Stimulated activated CD8-positive, alpha-beta memory T cell treated with anti-CD3 and anti-CD28 coated beads, Interleukin-4, amount 100 ng/mL, for 24 hours (primary cell): ENCODE data around the gene TRPC4AP.
"Not testable (repeated sequence)": the region's sequence is repeated elsewhere in the genome, so short reads cannot be mapped to it uniquely, and the experiment has no call there.

Experiments used
- DNase-seq: peaks from one replicate; pipeline ENCODE4 v3.0.0-alpha.2; 2020; ENCODE audit warnings: low read depth

The TRPC4AP gene

GRCh38 chr20:35101620-35102019 is 9.0 kb upstream of the TRPC4AP start:
- no peak for DNase-seq

- no peak for DNase-seq
These were observed 769 bp upstream of the TRPC4AP start for GRCh38 chr20:35093267-35093884.

GRCh38 chr20:35091816-35092523 is 637 bp downstream of the TRPC4AP start:
- no peak for DNase-seq

DNA sequence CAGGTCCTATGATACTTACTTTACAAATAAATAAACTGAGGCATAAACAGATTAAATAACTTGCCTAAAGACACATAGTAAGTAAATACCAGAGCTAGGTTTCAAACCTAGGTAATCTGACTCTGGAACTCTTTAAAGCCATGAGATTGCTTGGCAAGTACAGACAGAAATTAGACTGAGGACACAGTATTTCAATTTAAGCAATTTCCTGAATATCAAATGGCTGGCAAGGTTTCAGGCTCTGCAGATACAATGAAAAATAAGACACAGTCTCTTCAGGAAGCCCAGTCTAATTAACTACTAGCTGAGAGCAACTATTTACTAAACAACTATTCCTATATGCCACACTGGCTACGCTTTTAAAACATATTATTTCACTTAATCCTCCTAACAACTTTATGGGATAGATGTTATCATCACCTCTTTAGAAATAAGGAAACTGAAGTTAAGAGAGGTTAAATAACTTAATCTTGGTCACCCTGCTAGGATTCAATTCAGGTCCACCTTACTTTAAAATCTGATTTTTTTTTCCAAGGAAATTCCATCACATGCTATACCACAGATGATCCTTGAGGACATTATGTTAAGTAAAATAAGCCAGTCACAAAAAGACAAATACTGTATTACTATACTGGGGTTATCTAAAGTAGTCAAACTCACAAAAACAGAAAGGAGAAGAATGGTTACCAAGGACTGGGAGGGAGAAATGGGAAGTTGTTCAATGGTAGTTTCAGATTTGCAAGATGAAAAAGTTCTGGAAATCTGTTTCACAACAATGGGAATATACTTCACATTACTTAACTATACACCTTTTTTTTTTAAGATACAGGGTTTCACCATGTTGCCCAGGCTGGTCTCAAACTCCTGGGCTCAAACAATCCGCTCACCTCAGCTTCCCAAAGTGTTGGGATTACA is 4.1 kb downstream of the TRPC4AP start:
- DNase-seq = no peak

DNA sequence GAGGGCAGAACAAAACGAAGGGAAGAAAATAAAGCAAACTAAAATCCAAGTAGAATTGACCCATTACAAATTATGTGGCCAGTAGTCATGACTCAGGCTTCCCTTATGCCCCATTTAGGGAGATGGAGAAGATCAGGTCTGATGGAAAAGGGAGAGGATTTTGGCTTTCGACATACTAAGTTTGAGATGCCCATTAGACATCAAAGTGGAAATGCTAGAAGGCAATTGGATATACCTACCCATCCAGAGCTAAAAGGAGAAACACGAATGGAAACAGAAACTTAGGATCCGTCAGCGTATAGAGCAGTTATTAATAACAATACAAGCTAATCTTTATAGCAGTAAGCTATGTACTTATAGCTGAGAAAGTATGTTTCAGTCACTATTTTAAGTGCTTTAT is 4.8 kb downstream of the TRPC4AP start:
- DNase-seq = no peak

DNA sequence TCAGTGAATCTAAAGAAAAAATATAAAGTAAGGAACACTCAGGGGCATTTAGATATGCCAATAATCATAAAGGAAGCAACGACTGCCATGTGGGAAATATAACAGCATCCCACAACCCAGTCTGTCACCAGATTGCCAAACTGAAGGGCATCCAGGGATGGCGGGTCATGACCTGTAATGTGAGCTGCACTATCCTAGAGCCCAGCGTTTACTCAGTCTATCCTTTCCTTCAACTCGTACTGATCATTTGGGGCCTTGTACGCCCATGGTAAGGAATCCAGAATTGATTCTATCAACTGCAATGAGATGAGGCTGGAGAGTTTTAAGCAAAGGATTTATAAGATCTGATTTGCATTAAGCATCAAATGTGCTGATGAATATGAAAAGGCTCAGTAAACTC is 5.3 kb downstream of the TRPC4AP start:
- no peak for DNase-seq

DNA sequence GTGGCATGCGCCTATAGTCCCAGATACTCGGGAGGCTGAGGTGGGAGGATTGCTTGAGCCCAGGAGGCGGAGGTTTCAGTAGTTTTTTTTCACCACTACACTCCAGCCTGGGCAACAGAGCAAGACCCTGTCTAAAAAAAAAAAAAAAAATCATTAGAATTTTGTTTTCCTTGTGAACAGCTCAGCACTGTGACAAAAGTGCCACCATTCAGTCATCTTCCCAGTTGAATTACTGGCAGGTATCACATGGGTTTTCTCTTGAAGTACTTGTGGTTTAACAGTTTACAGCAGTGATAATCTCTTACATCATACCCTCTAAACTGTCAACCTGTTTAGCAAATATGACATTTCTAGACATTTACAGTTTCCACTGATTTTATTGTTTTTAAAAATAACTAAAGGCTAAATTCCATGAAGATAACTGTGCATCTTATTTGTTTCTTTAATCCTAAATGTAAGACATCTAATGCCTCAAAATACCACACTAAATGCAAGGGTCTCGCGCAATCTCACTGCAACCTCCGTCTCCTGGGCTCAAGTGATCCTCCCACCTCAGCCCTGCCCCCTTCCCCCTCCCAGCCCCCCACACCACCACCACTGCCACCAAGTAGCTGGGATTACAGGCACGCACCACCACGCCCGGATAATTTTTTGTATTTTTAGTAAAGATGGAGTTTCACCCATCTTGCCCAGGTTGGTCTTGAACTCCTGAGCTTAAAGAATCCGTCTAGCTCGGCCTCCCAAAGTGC is 7.0 kb downstream of the TRPC4AP start:
- DNase-seq = no peak

DNA sequence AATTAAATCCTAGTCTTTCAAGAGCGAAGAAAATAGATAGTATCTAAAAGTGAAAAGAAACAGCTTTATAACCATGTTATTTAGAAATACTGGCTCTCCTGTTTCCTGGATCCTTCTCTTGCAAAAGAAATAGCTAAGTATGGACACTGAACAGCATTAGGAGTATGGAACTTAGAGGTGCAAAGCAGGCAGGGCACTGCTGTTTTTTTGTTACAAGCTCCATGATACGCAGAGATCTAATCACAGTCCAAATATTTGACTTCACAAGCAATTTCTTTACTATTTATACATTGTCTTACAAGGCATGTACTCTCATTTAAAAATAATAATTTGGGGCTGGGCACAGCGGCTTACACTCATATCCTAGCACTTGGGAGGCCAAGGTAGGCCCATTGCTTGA is 7.6 kb downstream of the TRPC4AP start:
- no peak for DNase-seq

DNA sequence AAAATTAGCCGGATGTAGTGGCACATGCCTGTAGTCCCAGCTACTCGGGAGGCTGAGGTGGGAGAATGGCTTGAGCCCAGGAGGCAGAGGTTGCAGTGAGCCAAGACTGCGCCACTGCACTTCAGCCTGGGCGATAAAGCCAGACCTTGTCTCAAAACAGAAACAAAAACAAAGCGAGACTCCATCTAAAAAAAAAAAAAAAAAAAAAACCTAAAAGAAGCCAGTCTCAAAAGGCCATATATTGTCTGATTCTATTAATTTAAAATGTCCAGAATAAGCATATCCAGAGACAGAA is 12.3 kb downstream of the TRPC4AP start:
- DNase-seq = not testable (repeated sequence)

DNA sequence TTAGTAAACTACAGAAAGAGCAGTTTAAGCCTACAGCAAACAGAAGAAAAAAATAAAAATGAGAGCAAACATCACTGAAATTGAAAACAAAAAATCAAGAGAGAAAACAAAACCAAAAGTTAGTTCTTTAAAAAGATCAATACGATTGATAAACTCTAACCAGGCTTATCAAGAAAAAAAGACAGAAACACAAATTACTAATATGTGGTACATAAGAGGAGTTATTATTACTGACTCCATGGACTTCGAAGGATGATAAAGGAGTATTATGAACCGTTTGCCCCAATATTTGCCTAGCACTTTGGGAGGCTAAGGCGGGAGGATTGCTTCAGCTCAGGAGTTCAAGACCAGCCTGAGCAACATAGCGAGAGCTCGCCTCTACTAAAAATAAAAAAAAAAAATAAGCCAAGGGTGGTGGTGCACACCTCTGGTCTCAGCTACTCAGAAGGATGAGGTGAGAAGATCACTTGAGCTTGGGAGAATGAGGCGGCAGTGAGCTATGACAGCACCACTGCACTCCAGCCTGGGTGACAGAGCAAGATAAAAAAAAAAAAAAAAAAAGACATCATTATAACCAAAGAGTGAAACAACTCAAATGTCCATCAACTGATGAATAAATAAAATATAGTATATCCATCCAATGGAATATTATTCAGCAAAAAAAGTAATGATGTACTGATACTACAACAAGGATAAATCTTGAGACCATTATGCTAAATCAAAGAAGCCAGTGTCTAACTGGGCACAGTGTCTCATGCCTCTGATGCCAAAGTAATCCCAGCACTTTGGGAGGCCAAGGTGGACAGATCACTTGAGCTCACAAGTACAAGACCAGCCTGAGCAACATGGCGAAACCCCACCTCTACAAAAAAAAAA is 12.9 kb downstream of the TRPC4AP start:
- no peak for DNase-seq

- DNase-seq = no peak
These were observed 14.7 kb downstream of the TRPC4AP start for GRCh38 chr20:35077872-35078271.

DNA sequence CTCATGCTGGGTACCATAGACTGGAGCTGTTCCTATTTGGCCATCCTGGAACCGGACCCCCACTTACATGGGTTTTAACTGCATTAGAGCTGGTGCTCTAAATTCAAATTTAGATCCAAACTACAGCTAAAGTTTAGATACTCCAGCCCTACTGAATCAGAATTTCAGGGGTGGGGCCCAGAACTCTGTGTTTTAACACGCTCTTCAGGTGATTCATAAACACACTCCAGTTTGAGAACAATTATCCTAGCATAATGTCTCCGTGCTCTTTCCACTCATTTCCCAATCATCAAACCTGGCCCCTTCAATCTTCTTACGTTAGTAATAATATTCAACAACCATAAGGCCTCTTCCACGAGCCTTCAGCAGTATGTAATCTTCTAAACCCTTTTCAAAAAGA is 15.3 kb downstream of the TRPC4AP start:
- DNase-seq = no peak

DNA sequence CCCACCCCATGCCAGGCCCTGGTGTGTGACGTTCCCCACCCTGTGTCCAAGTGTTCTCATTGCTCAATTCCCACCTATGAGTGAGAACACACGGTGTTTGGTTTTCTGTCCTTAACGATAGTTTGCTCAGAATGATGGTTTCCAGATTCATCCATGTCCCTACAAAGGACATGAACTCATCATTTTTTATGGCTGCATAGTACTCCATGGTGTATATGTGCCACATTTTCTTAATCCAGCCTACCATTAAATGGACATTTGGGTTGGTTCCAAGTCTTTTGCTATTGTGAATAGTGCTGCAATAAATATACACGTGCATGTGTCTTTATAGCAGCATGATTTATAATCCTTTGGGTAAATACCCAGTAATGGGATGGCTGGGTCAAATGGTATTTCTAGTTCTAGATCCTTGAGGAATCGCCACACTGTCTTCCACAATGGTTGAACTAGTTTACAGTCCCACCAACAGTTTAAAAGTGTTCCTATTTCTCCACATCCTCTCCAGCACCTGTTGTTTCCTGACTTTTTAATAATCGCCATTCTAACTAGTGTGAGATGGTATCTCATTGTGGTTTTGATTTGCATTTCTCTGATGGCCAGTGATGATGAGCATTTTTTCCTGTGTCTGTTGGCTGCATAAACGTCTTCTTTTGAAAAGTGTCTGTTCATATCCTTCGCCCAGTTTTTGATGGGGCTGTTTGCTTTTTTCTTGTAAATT is 21.0 kb downstream of the TRPC4AP start:
- not testable (repeated sequence) for DNase-seq

- no peak for DNase-seq
These were observed 26.4 kb downstream of the TRPC4AP start for GRCh38 chr20:35066194-35066593.

DNA sequence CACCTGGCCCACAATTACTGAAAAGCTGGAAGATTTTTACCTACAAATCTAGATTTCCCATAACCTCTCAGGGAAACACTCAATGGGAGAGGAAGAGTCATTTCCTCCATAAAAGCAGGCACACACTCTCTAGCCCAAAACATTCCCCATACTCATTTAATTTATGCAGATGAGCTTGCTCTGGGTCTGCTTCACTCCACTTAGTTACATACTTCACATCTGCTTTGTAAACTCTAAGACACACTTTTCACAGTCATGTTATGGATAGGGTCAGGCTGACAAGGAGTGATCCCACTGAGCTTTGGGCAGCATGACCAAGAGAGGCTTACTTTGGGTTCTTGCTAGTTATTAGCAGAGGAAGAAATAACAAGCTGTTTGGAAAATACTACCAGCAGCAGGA is 27.4 kb downstream of the TRPC4AP start:
- DNase-seq = no peak

DNA sequence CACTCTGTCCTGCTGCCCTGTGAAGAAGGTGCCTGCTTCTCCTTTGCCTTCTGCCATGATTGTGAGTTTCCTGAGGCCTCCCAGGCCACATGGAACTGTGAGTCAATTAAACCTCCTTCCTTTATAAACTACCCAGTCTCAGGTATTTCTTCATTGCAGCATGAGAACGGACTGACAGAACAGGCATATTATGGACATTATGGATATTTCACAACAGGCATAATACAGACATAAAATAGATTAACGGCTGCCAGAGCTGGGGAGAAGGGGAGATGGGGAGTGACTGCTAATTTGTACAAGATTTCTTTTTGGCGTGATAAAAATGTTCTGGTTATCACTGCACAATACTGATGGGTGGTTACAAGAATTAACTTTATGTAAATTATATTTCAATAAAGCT is 29.4 kb downstream of the TRPC4AP start:
- no peak for DNase-seq

DNA sequence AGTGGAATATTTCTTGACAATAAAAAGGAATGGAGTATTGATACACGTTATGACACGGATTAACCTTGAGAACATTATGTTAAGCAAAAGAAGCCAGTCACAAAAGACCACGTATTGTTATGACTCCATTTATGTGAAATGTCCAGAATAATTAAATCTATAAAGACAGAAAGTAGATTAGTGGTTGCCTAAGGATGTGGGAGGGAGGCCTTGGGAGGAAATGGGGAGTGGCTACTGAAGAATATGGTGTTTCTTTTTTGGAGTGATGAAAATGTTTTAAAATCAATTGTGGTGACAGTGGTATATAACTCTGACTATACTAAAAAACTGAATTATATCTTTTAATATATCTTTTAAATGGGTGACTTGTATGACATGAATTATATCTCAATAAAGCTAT is 30.1 kb downstream of the TRPC4AP start:
- DNase-seq = no peak

DNA sequence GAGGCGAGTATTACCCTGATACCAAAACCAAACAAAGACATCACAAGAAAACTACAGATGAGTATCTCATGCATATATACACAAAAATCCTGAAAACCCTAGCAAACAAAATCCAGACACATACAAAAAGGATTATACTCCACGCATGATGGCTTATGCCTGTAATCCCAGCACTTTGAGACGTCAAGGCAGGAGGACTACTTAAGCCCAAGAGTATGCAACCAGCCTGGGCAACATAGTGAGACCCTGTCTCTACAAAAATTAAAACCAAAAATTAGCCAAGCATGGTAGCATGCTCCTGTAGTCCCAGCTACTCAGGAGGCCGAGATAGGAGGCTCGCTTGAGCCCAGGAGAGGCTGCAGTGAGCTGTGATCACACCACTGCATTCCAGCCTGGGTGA is 32.4 kb downstream of the TRPC4AP start:
- DNase-seq = no peak

- DNase-seq = no peak
These were observed 33.0 kb downstream of the TRPC4AP start for GRCh38 chr20:35059612-35060011.

DNA sequence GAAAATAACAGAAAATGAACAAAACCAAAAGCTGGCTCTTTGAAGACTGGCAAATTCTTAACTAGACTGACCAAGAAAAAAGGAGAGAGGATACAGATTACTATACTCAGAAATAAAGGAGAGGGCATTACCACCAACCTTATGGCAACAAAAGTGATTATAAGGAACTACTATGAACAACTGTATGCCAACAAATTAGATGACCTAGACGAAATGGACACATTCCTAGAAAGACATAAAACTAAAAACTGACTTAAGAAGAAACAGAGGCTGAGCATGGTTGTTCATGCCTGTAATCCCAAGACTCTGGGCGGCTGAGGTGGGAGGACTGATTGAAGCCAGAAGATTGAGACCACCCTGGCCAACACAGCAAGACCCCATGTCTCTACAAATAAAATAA is 33.5 kb downstream of the TRPC4AP start:
- no peak for DNase-seq
